ENCODE results near the gene SZT2. TPM values are rescaled to one million over a fixed set of nuclear protein-coding genes. Genes with fewer than 3 reads are reported as not detected.
A peak's percentile ranks its signal among the peaks of the same experiment; 100 is the strongest.

SZT2 gene
- total and polyA plus RNA-seq, 2 of the 13 experiments (the other 11 are each of a cell fraction or from before 2014, with no cell fraction given) = 8.0 to 8.8 TPM

DNA sequence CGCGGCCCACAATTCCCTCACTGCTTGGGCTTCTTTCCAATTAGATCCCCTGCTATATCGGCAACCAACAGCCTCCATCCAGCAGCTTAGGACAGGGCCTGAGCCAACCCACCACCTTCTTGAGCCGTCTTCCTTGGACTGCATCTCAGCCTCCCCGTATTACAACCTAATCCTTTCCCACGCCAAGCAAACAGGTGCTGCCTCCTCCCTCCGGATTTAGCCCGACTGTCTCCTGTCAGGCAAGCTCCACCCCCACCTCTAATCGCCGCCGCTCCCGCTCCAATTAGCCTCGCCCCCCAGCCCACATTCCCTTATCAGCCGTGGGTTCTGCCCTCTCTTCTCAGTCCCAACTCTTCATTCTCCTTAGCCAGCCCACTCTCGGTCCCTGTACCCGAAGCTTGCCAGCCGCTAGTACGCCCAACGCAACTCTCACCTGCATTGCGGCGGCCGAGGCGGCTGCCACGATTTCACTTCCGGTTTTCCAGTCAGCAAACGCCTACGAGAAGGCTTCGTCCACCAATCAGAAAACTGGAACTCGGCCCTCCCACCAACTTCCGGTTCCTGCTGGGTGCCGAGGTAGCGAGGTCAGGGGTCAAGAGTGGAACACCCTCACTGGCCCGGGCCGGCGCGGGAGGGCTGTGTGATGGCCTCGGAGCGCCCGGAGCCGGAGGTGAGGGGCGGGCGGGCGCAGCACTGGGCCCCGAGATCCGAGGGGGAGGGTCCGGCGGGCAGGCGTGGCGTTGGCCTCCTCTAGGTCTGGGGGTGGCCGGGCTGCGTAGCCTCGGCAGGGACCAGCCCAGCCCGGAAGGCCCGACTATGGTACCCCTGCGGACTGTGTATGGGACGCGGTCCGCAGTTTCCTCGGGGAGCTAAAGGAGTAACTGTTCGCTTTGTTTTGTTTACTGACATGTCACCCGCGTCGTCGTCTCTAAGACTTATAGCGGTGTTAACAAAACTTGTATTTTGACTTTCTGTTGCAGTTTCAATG lies at the start of gene SZT2, which contains the start of gene MED8 (continued):
- no peak for TF ChIP-seq HDAC6 (IDR thresholded peaks at IDR 0.05; ENCODE audit: low read depth, low read length)
- 0 out of 2 replicates have a peak, but pooled peaks have one; percentile 59 for TF ChIP-seq ZNF614 (CRISPR knock-in tag; IDR thresholded peaks at IDR 0.05; ENCODE audit: borderline replicate concordance)
- 0 out of 2 replicates have a peak, but pooled peaks have one; percentile 49 for TF ChIP-seq NFKB2 (CRISPR knock-in tag; IDR thresholded peaks at IDR 0.05; ENCODE audit: borderline replicate concordance)
- TF ChIP-seq AKAP8 (CRISPR knock-in tag; IDR thresholded peaks at IDR 0.05) = peak; percentile 83
- TF ChIP-seq KDM1A (CRISPR knock-in tag; IDR thresholded peaks at IDR 0.05) = peak; percentile 54; the same call in 1 of the 2 replicates
- TF ChIP-seq ZNF563 (CRISPR knock-in tag; IDR thresholded peaks at IDR 0.05) = peak; percentile 64; the same call in 1 of the 2 replicates
- TF ChIP-seq ZNF343 (CRISPR knock-in tag; IDR thresholded peaks at IDR 0.05) = no peak
- TF ChIP-seq ZNF781 (CRISPR knock-in tag; IDR thresholded peaks at IDR 0.05; ENCODE audit: borderline replicate concordance, not compliant biosample characterization) = no peak
- peak; percentile 65 to 75 for TF ChIP-seq MAFK (conservative IDR thresholded peaks at IDR 0.05 in 1 of 2, IDR thresholded peaks at IDR 0.05 in 1 of 2; ENCODE audit: low read length in 2 of 2)
- TF ChIP-seq KDM2A (CRISPR knock-in tag; IDR thresholded peaks at IDR 0.05; ENCODE audit: borderline replicate concordance, low read depth) = peak; percentile 76; the same call in 1 of the 2 replicates
- TF ChIP-seq TAF15 (IDR thresholded peaks at IDR 0.05; ENCODE audit: low read depth, low read length, poor library complexity, severe bottlenecking) = no peak
- TF ChIP-seq NCOA1 (CRISPR knock-in tag; IDR thresholded peaks at IDR 0.05) = no peak
- TF ChIP-seq SCMH1 (CRISPR knock-in tag; IDR thresholded peaks at IDR 0.05; ENCODE audit: borderline replicate concordance) = no peak
- TF ChIP-seq, protein P1, sequence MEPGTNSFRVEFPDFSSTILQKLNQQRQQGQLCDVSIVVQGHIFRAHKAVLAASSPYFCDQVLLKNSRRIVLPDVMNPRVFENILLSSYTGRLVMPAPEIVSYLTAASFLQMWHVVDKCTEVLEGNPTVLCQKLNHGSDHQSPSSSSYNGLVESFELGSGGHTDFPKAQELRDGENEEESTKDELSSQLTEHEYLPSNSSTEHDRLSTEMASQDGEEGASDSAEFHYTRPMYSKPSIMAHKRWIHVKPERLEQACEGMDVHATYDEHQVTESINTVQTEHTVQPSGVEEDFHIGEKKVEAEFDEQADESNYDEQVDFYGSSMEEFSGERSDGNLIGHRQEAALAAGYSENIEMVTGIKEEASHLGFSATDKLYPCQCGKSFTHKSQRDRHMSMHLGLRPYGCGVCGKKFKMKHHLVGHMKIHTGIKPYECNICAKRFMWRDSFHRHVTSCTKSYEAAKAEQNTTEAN (CRISPR knock-in tag; conservative IDR thresholded peaks at IDR 0.05) = peak; percentile 59; the same call in 1 of the 2 replicates
- TF ChIP-seq RBM39 (IDR thresholded peaks at IDR 0.05; ENCODE audit: low read depth, low read length, poor library complexity, severe bottlenecking) = peak; percentile 78
- peak; percentile 56; the same call in 1 of the 2 replicates for TF ChIP-seq ZNF652 (CRISPR knock-in tag; IDR thresholded peaks at IDR 0.05; ENCODE audit: borderline replicate concordance, low read depth)
- TF ChIP-seq, protein P2, sequence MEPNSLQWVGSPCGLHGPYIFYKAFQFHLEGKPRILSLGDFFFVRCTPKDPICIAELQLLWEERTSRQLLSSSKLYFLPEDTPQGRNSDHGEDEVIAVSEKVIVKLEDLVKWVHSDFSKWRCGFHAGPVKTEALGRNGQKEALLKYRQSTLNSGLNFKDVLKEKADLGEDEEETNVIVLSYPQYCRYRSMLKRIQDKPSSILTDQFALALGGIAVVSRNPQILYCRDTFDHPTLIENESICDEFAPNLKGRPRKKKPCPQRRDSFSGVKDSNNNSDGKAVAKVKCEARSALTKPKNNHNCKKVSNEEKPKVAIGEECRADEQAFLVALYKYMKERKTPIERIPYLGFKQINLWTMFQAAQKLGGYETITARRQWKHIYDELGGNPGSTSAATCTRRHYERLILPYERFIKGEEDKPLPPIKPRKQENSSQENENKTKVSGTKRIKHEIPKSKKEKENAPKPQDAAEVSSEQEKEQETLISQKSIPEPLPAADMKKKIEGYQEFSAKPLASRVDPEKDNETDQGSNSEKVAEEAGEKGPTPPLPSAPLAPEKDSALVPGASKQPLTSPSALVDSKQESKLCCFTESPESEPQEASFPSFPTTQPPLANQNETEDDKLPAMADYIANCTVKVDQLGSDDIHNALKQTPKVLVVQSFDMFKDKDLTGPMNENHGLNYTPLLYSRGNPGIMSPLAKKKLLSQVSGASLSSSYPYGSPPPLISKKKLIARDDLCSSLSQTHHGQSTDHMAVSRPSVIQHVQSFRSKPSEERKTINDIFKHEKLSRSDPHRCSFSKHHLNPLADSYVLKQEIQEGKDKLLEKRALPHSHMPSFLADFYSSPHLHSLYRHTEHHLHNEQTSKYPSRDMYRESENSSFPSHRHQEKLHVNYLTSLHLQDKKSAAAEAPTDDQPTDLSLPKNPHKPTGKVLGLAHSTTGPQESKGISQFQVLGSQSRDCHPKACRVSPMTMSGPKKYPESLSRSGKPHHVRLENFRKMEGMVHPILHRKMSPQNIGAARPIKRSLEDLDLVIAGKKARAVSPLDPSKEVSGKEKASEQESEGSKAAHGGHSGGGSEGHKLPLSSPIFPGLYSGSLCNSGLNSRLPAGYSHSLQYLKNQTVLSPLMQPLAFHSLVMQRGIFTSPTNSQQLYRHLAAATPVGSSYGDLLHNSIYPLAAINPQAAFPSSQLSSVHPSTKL (CRISPR knock-in tag; IDR thresholded peaks at IDR 0.05) = peak; percentile 47
- 0 out of 2 replicates have a peak, but pooled peaks have one; percentile 45 for TF ChIP-seq MIXL1 (CRISPR knock-in tag; IDR thresholded peaks at IDR 0.05)
- no peak for TF ChIP-seq ZNF383 (CRISPR knock-in tag; IDR thresholded peaks at IDR 0.05; ENCODE audit: borderline replicate concordance)
- no peak for TF ChIP-seq ATF7 (IDR thresholded peaks at IDR 0.05)
- TF ChIP-seq ATF7 (CRISPR knock-in tag; IDR thresholded peaks at IDR 0.05) = 0 out of 2 replicates have a peak, but pooled peaks have one; percentile 39
- TF ChIP-seq, protein P3, sequence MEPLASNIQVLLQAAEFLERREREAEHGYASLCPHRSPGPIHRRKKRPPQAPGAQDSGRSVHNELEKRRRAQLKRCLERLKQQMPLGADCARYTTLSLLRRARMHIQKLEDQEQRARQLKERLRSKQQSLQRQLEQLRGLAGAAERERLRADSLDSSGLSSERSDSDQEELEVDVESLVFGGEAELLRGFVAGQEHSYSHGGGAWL (CRISPR knock-in tag; IDR thresholded peaks at IDR 0.05) = 0 out of 2 replicates have a peak, but pooled peaks have one; percentile 33
- TF ChIP-seq ZEB1 (IDR thresholded peaks at IDR 0.05; ENCODE audit: insufficient replicate concordance, low read depth) = no peak
